Neural progenitor cell (in vitro differentiated cells): ENCODE results near the gene UGT1A6.

ENCODE experiments used
- EZH2 ChIP-seq: fragments of 200-600 bp; sonication (generic); IDR thresholded peaks from 2 replicates; pipeline ENCODE4 v1.6.1; 2017; ENCODE audit warnings: antibody characterized with exemption, mild to moderate bottlenecking, moderate library complexity
- TF ChIP-seq, protein P1 (sequence below): fragments of 200-600 bp; sonication (generic); IDR thresholded peaks from 2 replicates; pipeline ENCODE4 v1.5.1; 2017; ENCODE audit warnings: antibody characterized with exemption, mild to moderate bottlenecking

DNA sequence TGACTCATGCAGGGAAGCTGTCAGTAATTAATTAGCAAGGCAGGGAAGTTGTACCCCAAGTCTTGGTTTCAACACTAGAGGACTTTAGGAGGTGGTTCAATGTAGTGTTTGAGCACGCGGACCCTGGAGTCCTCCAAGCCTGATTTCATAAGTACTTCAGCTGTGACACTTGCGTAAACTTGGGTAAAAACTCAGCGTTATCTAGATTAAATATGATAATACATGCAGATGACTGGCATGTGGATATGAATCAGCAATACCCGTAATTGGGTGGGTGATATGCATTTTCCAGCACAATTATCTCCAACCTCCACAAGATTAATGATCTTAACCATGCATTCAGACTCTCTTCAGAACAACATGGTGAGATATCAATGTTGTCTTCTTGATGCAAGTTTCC lies 5.8 kb upstream of the UGT1A6 start:
- TF ChIP-seq, protein P1, sequence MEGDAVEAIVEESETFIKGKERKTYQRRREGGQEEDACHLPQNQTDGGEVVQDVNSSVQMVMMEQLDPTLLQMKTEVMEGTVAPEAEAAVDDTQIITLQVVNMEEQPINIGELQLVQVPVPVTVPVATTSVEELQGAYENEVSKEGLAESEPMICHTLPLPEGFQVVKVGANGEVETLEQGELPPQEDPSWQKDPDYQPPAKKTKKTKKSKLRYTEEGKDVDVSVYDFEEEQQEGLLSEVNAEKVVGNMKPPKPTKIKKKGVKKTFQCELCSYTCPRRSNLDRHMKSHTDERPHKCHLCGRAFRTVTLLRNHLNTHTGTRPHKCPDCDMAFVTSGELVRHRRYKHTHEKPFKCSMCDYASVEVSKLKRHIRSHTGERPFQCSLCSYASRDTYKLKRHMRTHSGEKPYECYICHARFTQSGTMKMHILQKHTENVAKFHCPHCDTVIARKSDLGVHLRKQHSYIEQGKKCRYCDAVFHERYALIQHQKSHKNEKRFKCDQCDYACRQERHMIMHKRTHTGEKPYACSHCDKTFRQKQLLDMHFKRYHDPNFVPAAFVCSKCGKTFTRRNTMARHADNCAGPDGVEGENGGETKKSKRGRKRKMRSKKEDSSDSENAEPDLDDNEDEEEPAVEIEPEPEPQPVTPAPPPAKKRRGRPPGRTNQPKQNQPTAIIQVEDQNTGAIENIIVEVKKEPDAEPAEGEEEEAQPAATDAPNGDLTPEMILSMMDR = no peak
- TF ChIP-seq EZH2 = no peak
